EL (cell line): Measurements from ENCODE around the gene KCND3.

Source experiments
- DNase-seq: peaks from one replicate; pipeline ENCODE4 v3.0.0-alpha.2; 2016

KCND3 gene

GRCh38 chr1:111989531-111990025 is at the start of gene KCND3:
Gene KCND3 (minus strand): TSS chr1:111989668.
- DNase-seq, result peak; percentile 13

DNA sequence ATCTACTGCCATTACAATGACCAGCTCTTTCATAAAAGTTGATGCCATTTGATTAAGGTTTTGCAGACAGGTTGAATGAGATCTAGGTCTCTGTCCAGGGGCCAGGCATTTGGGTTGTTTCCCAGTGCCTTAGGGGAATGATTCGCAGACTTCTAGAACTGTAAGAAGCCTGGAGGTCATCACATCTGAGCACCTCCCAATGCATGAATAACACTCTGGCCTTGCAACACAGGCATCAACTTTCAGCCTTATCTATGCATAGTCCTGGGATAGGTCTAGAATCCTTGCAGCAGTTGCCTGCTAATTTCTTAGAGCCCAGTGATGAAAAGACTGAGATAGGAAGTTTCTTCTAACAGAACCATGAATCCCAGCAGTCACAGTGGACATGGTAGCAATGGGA is 44.8 kb upstream of the KCND3 start:
- no peak for DNase-seq

- no peak for DNase-seq
Observed at GRCh38 chr1:112033439-112034120, 44.1 kb upstream of the KCND3 start.

- no peak for DNase-seq
Observed at GRCh38 chr1:112030157-112030556, 40.7 kb upstream of the KCND3 start.

- DNase-seq, result no peak
Observed at GRCh38 chr1:112027696-112028095, 38.2 kb upstream of the KCND3 start.

- no peak for DNase-seq
Observed at GRCh38 chr1:112026501-112026900, 37.0 kb upstream of the KCND3 start.

GRCh38 chr1:112026016-112026415 is 36.5 kb upstream of the KCND3 start:
- no peak for DNase-seq

DNA sequence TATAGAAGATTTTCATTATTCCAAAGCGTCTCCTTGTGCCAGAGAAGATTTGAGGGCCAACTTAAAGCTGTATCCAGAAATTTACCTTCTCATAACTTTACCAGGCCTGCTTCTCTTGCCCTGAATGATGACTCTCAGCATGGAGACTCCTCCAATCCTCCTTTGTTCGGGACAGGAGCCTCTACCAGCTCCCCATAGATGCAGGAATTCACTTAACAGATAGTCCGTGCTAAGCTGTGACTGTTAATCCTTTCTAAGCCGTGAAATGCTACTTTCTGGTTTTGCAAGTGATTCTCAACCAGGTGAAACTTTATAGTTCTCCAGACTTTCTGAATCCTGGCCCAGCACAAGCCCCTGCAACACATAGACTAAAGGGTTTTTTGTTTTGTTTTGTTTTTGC is 31.8 kb upstream of the KCND3 start:
- DNase-seq, result no peak

DNA sequence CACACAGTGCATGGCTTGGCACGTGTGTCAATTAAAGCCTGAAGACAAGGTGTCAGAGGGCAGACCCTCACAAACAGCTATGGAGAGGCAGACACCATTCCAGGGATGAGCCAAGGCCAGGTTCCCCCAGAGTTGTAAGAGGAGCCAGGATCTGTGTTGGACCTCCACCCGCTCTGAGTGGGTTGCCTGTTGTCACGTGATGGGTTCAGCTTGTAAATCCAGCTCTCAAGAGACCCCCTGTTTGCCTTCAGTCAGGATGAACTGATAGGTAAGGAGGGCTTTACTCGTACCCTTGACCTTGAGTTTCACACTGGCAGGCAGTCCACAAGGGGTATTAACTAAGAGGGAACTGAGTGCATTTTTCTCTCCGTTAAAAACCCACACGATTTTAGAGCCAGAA is 27.7 kb upstream of the KCND3 start:
- DNase-seq, result no peak

- DNase-seq, result no peak
Observed at GRCh38 chr1:112012823-112013222, 23.4 kb upstream of the KCND3 start.

DNA sequence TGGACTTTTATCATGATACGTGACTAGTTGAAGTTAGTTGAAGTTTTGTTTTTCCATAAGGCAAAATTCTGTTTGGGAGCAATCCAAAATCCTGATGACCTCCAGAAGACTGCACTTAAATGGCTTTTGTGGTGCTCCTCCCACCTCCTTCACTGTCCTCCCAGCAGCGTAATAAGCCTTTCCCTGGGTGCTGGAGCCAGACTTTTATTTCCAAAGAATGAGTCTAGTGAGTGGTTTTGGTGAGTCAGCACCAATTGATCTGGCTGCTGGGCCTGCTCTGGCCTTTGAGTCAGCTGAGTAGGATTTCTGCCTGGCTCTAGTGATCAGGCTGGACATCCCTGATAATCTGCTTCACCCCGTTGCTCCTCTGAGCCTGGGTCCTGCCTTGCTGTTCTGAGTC is 21.7 kb upstream of the KCND3 start:
- peak; percentile 24 for DNase-seq

GRCh38 chr1:112007169-112007568 is 17.7 kb upstream of the KCND3 start:
- DNase-seq, result no peak

GRCh38 chr1:112006416-112007025 is 17.1 kb upstream of the KCND3 start:
- DNase-seq, result no peak

GRCh38 chr1:112004076-112004475 is 14.6 kb upstream of the KCND3 start:
- no peak for DNase-seq

- DNase-seq, result no peak
Observed at GRCh38 chr1:112002514-112002913, 13.0 kb upstream of the KCND3 start.

- no peak for DNase-seq
Observed at GRCh38 chr1:112001436-112001835, 12.0 kb upstream of the KCND3 start.

DNA sequence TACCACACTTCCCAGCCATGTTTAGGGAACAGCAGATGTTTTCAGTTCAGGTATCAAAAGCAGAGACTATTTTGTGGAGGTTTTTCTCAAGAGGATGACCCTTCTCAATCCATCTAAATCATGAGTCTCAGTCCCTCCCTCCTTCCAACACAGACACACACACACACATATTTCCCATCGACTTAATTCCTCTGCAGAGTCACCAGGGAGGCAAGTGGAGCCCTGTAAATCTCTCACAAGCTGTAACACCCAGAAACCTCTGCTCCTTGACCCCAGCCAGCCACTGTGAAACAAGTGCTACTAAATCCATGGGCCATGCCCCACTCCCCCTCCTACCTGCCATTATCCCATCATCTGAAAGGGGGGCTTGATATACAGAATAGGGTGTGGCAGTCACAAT is 10.6 kb upstream of the KCND3 start:
- DNase-seq, result no peak

DNA sequence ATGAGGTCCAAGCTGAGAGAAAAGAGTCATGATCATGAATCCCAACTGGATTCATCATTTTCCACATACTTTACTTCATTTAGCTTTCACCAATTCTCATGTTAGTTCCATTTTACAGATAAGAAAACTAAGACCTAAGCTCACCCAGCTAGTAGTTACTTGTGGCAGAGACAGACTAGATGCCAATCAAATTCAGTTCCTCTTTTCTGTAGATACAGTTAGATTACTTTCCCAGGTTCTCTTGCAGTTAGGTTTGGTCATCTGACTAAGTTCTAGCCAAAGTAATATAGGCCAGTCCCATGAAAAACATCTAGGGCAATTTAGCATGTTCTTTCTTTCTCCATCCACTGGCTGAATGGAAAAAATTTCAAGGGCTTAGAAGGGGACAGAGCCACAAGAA is 8.9 kb upstream of the KCND3 start:
- DNase-seq, result no peak

GRCh38 chr1:111992476-111992875 is 3.0 kb upstream of the KCND3 start:
- no peak for DNase-seq

DNA sequence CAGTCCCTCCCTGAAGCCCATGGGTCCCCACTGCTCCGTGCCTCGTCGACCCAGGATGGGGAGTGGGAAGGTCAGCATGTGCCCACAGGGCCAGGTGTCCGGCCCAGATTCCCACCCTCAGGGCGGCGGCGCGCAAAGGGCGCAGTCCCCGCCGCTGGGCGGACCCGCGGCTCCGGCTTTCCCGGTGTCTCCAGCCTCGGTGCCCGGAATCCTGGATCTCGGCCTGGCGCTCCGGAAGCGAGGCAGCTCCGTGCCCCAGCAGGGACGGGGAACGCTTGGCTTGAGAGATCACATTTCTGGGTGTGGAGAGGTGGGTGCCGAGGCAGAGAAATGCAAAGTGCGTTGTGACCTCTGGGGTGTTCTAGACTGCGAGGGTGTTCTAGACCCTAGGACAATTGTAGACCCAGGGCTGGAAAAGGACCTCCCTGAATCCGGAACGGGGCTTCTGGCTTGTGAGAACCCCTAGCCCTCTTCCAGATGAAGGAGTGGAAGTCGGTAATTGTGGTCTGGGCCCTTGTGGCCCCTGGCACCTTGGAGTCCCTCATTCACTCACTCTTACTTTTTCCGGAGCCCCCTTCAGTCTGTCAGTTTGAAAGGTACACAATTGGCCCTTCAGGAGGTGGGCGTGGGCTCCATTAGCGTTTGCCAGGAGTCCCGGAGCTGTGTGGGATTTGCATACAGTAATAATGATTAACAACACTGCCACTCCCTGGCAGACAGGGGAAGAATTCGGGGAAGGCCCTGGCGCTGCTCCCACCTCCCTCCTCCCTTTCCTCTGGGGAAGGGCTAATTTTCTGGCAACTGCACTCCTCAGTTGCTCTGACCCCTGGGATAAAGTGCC is 1.6 kb upstream of the KCND3 start:
- DNase-seq, result peak; percentile 39

- no peak for DNase-seq
Observed at GRCh38 chr1:111990026-111990877, 784 bp upstream of the KCND3 start.

GRCh38 chr1:111988743-111989453 is 570 bp downstream of the KCND3 start:
- no peak for DNase-seq
